Ascending aorta (tissue), 2 donors: Measurements from ENCODE around the gene PDCL3. TPM values are rescaled to one million over a fixed set of nuclear protein-coding genes. Genes with fewer than 3 reads are reported as not detected.

ENCODE experiments used
- DNase-seq, 2 donors: peaks; one replicate each; pipeline ENCODE4 v3.0.0-alpha.2; 2019; ENCODE audit warnings: low spot score in 2 of 2
- H3K27ac ChIP-seq, 2 donors: fragments of 200-600 bp; sonication (generic); one replicate each; pipeline ENCODE4 v1.5.1; 2016 to 2017; ENCODE audit warnings: mild to moderate bottlenecking in 1 of 2
- H3K27me3 ChIP-seq: fragments of 200-600 bp; sonication (generic); one replicate; pipeline ENCODE4 v1.5.1; 2017
- H3K36me3 ChIP-seq, 2 donors: fragments of 200-600 bp; sonication (generic); one replicate each; pipeline ENCODE4 v1.5.1; 2016
- H3K4me1 ChIP-seq, 2 donors: fragments of 200-600 bp; sonication (generic); one replicate each; pipeline ENCODE4 v1.5.1; 2016 to 2017; ENCODE audit warnings: mild to moderate bottlenecking in 1 of 2
- H3K4me3 ChIP-seq, 2 donors: fragments of 200-600 bp; sonication (generic); one replicate each; pipeline ENCODE4 v1.5.1; 2016 to 2017; ENCODE audit warnings: mild to moderate bottlenecking in 1 of 2
- H3K9me3 ChIP-seq, 2 donors: fragments of 200-600 bp; sonication (generic); one replicate each; pipeline ENCODE4 v1.5.1; 2016
- intact Hi-C: fragments of 100-400 bp; cut with DNase I; formaldehyde crosslinking; loops from one replicate; pipeline ENCODE4 v1.15.1; 2023
- total RNA-seq: library from RNA; depleted of rRNA; stranded (reverse); fragments of >200 nt; gene quantifications from one replicate; pipeline ENCODE4 v1.1.0, GENCODE V29; 2016
- TF ChIP-seq, protein P1 (sequence below), 3 experiments: fragments of 200-600 bp in 2 of 3; fragments of 450-650 bp in 1 of 3; sonication (generic) in 2 of 3; IDR thresholded peaks; one replicate each; pipeline ENCODE4 v1.5.1; 2016 to 2019; ENCODE audit warnings: antibody characterized with exemption in 3 of 3, mild to moderate bottlenecking in 1 of 3, moderate library complexity in 1 of 3

PDCL3 gene
- total RNA-seq, 1 donor from 2014 or later, result 8.1 TPM

DNA sequence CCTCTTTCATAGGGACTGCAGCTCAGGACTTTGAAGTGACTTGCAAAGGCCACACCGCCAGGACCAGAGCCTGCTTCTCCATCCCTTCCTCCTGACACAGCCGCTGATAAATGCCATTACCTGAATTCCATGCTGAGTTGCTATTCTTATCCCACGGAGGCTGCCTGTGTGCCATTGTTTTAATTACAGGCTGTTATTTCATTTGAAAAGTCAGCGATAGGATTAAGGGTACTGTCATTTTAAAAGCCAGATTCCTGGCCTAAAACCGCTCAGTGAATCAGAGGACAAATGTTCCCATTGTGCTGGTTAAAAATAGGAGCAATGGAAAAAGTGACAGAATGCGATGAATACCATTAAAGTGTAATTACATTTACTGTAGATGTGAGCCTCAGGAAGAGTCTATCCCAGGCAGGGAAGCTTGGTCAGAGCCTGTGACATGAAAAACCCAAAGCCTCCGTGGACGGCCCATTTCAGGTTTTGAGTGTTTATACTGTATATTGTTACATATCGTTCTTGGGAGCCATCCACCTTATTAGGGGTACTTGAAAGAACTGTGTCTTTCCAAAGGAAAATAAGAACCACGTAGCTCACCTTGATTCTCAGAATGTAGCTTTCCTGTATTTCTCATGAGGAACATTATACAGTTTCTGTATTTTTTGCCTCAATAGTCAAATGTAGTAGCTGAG lies 41.3 kb downstream of the PDCL3 start:
- TF ChIP-seq, protein P1, sequence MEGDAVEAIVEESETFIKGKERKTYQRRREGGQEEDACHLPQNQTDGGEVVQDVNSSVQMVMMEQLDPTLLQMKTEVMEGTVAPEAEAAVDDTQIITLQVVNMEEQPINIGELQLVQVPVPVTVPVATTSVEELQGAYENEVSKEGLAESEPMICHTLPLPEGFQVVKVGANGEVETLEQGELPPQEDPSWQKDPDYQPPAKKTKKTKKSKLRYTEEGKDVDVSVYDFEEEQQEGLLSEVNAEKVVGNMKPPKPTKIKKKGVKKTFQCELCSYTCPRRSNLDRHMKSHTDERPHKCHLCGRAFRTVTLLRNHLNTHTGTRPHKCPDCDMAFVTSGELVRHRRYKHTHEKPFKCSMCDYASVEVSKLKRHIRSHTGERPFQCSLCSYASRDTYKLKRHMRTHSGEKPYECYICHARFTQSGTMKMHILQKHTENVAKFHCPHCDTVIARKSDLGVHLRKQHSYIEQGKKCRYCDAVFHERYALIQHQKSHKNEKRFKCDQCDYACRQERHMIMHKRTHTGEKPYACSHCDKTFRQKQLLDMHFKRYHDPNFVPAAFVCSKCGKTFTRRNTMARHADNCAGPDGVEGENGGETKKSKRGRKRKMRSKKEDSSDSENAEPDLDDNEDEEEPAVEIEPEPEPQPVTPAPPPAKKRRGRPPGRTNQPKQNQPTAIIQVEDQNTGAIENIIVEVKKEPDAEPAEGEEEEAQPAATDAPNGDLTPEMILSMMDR (IDR thresholded peaks at IDR 0.05), result no peak
- Histone ChIP-seq H3K4me1 (peaks cover 5 to 10% of the 10 kb centered on the region in 2 donors), H3K4me3 (peak overlapping the region; percentile 11 to 28), H3K9me3 (no peaks in the 10 kb centered on the region), H3K27me3 (no peaks in the 10 kb centered on the region), H3K36me3 (no peaks in the 10 kb centered on the region), H3K27ac (peak overlapping the region; percentile 54 to 71)
- DNase-seq, result no peak
- intact Hi-C loops, result loop anchor here (1.0 to 5.0 kb wide), 3 partner anchors 9 to 548 kb away; partner anchors contain the start of genes PDCL3 and TBC1D8

DNA sequence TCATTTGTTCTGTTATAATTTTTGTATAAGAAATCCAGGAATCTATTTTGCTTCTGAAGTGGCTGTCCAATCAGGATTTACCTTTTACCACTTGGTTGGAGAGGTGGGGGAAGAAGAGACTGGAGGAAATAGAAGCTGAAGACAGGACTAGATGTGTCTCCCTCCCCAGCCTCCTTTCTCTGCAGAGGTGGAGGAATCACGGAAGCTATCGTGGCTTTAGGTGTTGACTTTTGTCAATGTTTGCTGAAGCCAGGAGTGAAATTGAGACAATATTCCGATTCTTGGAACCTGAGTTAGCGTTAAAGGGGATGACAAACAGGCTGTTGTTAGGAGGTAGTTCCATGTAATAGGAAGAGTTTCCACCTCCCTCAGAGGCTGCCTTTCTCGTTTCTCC lies 43.5 kb downstream of the PDCL3 start:
- DNase-seq, result no peak
- no peaks in the 10 kb centered on the region for H3K27me3 ChIP-seq
- no peaks in the 10 kb centered on the region for H3K9me3 ChIP-seq
- TF ChIP-seq, protein P1 (IDR thresholded peaks at IDR 0.05), result no peak
- no peaks in the 10 kb centered on the region for H3K36me3 ChIP-seq
- peaks cover 5 to 10% of the 10 kb centered on the region in 2 donors for H3K4me1 ChIP-seq
- no peak overlapping the region for H3K4me3 ChIP-seq
- H3K27ac ChIP-seq, result no peak overlapping the region
- intact Hi-C loops, result loop anchor here (2.0 kb wide), 1 partner anchor 212 kb away; no protein-coding TSS in a partner anchor

DNA sequence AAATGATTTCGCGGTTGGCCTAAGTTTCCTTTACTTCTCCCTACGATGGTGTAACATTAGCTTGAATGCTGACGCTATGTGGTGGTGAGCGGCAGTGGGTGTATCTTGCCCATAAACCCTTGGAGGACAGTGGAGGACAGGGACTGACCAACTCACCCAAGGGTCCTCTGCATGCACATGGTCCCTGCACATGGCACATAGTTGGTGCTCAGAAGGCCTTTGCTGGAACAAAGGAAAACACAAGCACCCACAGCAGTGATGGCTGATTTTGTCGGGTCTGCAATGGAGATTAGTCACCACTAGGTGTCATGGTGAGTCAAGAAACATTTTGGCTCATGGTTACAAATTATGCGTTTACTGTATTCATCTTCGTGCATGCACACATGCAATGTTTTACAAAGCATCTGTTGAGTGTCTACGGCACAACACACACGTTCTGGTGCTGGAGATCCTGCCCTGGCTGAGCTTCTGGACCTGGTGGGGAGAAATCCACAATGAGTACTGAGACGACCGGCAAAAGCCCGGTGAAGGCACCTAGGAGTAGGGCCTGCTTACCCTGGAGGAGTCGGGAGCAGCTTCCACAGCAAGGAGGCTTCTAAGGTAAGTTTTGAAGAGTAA lies 44.0 kb downstream of the PDCL3 start:
- intact Hi-C loops, result loop anchor here (1.0 to 2.0 kb wide), 2 partner anchors 212 to 378 kb away; no protein-coding TSS in a partner anchor
- H3K4me3 ChIP-seq, result no peak overlapping the region
- no peaks in the 10 kb centered on the region for H3K9me3 ChIP-seq
- H3K36me3 ChIP-seq, result no peaks in the 10 kb centered on the region
- H3K27me3 ChIP-seq, result no peaks in the 10 kb centered on the region
- TF ChIP-seq, protein P1 (IDR thresholded peaks at IDR 0.05), result peak; percentile 58 to 79 (median 73)
- no peak overlapping the region for H3K27ac ChIP-seq
- peak in 1 of 2 donors; percentile 66 for DNase-seq
- H3K4me1 ChIP-seq, result peaks cover 5 to 10% of the 10 kb centered on the region in 2 donors

DNA sequence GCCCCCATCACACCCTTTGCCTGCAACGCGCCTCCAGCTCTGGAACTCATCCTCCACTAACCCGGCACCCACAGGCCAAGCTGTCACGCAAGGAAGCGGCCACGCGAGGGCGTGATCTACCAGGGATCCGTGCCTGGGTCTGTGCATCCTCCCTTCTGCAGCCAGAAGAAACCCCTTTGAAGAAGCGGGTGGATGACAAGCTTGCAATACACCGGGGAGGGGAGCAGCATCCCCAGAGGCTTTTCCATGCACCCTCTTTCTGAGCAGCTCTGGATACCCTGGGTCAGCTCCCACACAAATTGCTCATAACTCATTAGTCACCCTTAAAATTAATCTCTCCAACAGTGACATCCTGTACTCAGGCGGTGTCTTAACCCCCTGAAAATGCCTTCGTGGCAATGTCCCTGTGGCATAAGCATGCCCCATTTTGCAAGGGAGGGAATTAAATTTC lies 47.6 kb downstream of the PDCL3 start:
- intact Hi-C loops, result no loop called here

DNA sequence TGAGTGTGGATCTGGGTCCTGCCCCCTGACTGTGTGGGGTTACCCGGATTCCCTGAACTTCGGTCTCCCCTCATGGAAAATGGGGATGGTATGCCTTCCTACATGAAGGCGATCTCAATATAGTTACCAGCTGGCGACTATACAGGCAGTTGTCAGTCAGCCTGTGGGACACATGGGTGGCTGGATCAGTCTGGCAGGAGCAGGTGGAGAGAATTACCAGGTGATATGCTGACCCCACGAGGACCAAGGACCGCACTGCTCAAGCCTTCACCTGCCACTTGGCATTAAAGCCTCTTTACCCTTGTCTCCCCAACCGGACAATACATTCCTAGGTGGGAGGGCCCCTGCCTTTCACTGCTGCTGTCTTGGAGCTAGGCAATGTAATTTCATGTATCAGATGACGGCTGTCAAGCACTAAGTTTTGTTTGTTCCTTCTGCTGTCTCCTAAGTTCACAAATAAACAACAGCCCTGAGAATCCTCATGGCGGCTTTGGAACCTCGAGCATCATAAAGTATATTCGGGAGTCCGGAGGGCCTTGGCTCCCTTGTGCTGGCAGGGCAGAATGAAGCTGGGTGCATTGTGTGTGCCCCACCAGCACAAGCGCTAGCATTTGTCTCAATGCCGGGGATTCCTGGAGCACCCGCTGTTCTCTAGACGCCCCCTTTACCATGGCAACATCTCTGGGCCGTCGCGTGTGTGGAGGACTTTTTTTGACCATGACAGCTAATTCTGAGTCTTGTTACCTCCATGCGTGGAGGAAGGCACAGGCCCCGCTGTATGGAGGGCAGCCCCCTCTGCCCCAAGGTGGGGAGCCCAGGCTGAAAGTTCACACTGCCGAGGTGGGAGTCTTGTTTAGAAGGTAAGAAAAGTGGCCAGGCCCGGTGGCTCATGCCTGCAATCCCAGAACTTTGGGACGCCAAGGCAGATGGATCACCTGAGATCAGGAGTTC lies 48.6 kb downstream of the PDCL3 start:
- DNase-seq, result peak in 1 of 2 donors; percentile 52
- intact Hi-C loops, result no loop called here
- Histone ChIP-seq H3K27me3 (no peaks in the 10 kb centered on the region), H3K4me3 (no peak overlapping the region), H3K36me3 (no peaks in the 10 kb centered on the region), H3K27ac (no peak overlapping the region), H3K9me3 (no peaks in the 10 kb centered on the region), H3K4me1 (no peaks in the 10 kb centered on the region)
- TF ChIP-seq, protein P1 (IDR thresholded peaks at IDR 0.05), result no peak

More for the DNA sequence above, 47.6 kb downstream of the PDCL3 start:
- Histone ChIP-seq H3K27ac (no peak overlapping the region), H3K36me3 (no peaks in the 10 kb centered on the region), H3K4me3 (no peak overlapping the region), H3K9me3 (no peaks in the 10 kb centered on the region), H3K27me3 (no peaks in the 10 kb centered on the region), H3K4me1 (no peaks in the 10 kb centered on the region)
- DNase-seq, result peak in 1 of 2 donors; percentile 77
- TF ChIP-seq, protein P1 (IDR thresholded peaks at IDR 0.05), result peak; percentile 44 to 57 (median 46)
